ENCODE data around the gene SOS2.

SOS2 gene

GRCh38 chr14:50121486-50121885 lies 109.9 kb downstream of the SOS2 start:
- no peak for DNase-seq (ENCODE audit: low read depth, low spot score)
- no peak overlapping the region for H3K27ac ChIP-seq

- H3K27ac ChIP-seq, result peak overlapping the region; percentile 63
- no peak for DNase-seq (ENCODE audit: low read depth, low spot score)
Measured at GRCh38 chr14:50117456-50117855, 113.9 kb downstream of the SOS2 start.

GRCh38 chr14:50116966-50117365 lies 114.4 kb downstream of the SOS2 start:
- H3K27ac ChIP-seq, result peak overlapping the region; percentile 63
- no peak for DNase-seq (ENCODE audit: low read depth, low spot score)

- peak within 1 kb of the TSS; percentile 63 for H3K27ac ChIP-seq
- DNase-seq (ENCODE audit: low read depth, low spot score), result peak; percentile 40
Measured at GRCh38 chr14:50116181-50116956, 115.0 kb downstream of the SOS2 start, which contains the start of gene VCPKMT. TSS of gene VCPKMT (minus strand) at chr14:50116572. CDS start at chr14:50116552, 20 bp downstream.

- H3K27ac ChIP-seq, result no peak overlapping the region
- DNase-seq (ENCODE audit: low read depth, low spot score), result no peak
Measured at GRCh38 chr14:50113381-50114035, 117.9 kb downstream of the SOS2 start.

- H3K27ac ChIP-seq, result no peak overlapping the region
- no peak for DNase-seq (ENCODE audit: low read depth, low spot score)
Measured at GRCh38 chr14:50110323-50111037, 120.9 kb downstream of the SOS2 start.

GRCh38 chr14:50109342-50109741 lies 122.0 kb downstream of the SOS2 start:
- H3K27ac ChIP-seq, result no peak overlapping the region
- DNase-seq (ENCODE audit: low read depth, low spot score), result no peak

- H3K27ac ChIP-seq, result peak overlapping the region; percentile 2
- no peak for DNase-seq (ENCODE audit: low read depth, low spot score)
Measured at GRCh38 chr14:50107850-50108249, 123.5 kb downstream of the SOS2 start.

- no peak overlapping the region for H3K27ac ChIP-seq
- no peak for DNase-seq (ENCODE audit: low read depth, low spot score)
Measured at GRCh38 chr14:50106178-50106577, 125.2 kb downstream of the SOS2 start.

GRCh38 chr14:50103558-50103957 lies 127.8 kb downstream of the SOS2 start:
- H3K27ac ChIP-seq, result no peak overlapping the region
- no peak for DNase-seq (ENCODE audit: low read depth, low spot score)

- H3K27ac ChIP-seq, result no peak overlapping the region
- DNase-seq (ENCODE audit: low read depth, low spot score), result no peak
Measured at GRCh38 chr14:50101417-50101816, 130.0 kb downstream of the SOS2 start.

- no peak for DNase-seq (ENCODE audit: low read depth, low spot score)
- no peak overlapping the region for H3K27ac ChIP-seq
Measured at GRCh38 chr14:50100805-50101204, 130.6 kb downstream of the SOS2 start.

GRCh38 chr14:50099335-50099734 lies 132.0 kb downstream of the SOS2 start:
- DNase-seq (ENCODE audit: low read depth, low spot score), result no peak
- no peak overlapping the region for H3K27ac ChIP-seq

- no peak overlapping the region for H3K27ac ChIP-seq
- DNase-seq (ENCODE audit: low read depth, low spot score), result no peak
Measured at GRCh38 chr14:50095895-50096294, 135.5 kb downstream of the SOS2 start.

- H3K27ac ChIP-seq, result no peak overlapping the region
- DNase-seq (ENCODE audit: low read depth, low spot score), result no peak
Measured at GRCh38 chr14:50094056-50094755, 137.2 kb downstream of the SOS2 start.

GRCh38 chr14:50093496-50093895 lies 137.9 kb downstream of the SOS2 start:
- no peak overlapping the region for H3K27ac ChIP-seq
- no peak for DNase-seq (ENCODE audit: low read depth, low spot score)

GRCh38 chr14:50092006-50092555 lies 139.3 kb downstream of the SOS2 start:
- no peak for DNase-seq (ENCODE audit: low read depth, low spot score)
- no peak overlapping the region for H3K27ac ChIP-seq

- no peak overlapping the region for H3K27ac ChIP-seq
- DNase-seq (ENCODE audit: low read depth, low spot score), result no peak
Measured at GRCh38 chr14:50091240-50091913, 140.0 kb downstream of the SOS2 start.

- DNase-seq (ENCODE audit: low read depth, low spot score), result no peak
- no peak overlapping the region for H3K27ac ChIP-seq
Measured at GRCh38 chr14:50089208-50089607, 142.2 kb downstream of the SOS2 start.

- no peak overlapping the region for H3K27ac ChIP-seq
- DNase-seq (ENCODE audit: low read depth, low spot score), result no peak
Measured at GRCh38 chr14:50088731-50089130, 142.6 kb downstream of the SOS2 start.

Data from epithelial cell of prostate (primary cell).